ENCODE data around the gene POM121L2.

Gene POM121L2
- 0 to 0.19 (median 0) reads per million in 3 donors for total RNA-seq

GRCh38 chr6:27312146-27312949, at the start of gene POM121L2:
Gene POM121L2 (minus strand): TSS chr6:27312273. CDS start chr6:27312170, 103 bp downstream.
- DNase-seq, result peak; percentile 14 to 37 (median 23)
- Histone ChIP-seq H3K4me3 (ENCODE audit: insufficient read depth, low read depth, low read length, poor library complexity, severe bottlenecking) (peak within 1 kb of the TSS; percentile 51), H3K9me3 (ENCODE audit: control insufficient read depth, low read length) (no peaks in the 10 kb centered on the region)

GRCh38 chr6:27359231-27359630, 47.2 kb upstream of the POM121L2 start:
- peaks cover 23% of the 10 kb centered on the region for H3K9me3 ChIP-seq (ENCODE audit: control insufficient read depth, low read length)
- no peaks in the 10 kb centered on the region for H3K36me3 ChIP-seq (ENCODE audit: control insufficient read depth, insufficient read depth, low read length)
- H3K4me1 ChIP-seq (ENCODE audit: control insufficient read depth, insufficient read depth, low read length, poor library complexity, severe bottlenecking), result no peaks in the 10 kb centered on the region
- DNase-seq, result no peak
- H3K4me3 ChIP-seq (ENCODE audit: insufficient read depth, low read depth, low read length, poor library complexity, severe bottlenecking), result no peak overlapping the region
- no peak overlapping the region for H3K27ac ChIP-seq (ENCODE audit: insufficient read depth, low read length, poor library complexity, severe bottlenecking)
- H3K27me3 ChIP-seq (replicated peaks; ENCODE audit: control insufficient read depth, insufficient read depth, low read length, poor library complexity, severe bottlenecking), result no peaks in the 10 kb centered on the region

More at GRCh38 chr6:27312146-27312949, at the start of gene POM121L2:
- Histone ChIP-seq H3K27ac (ENCODE audit: insufficient read depth, low read length, poor library complexity, severe bottlenecking) (no peak within 1 kb of the TSS), H3K4me1 (ENCODE audit: control insufficient read depth, insufficient read depth, low read length, poor library complexity, severe bottlenecking) (peaks cover 14% of the 10 kb centered on the region), H3K27me3 (replicated peaks; ENCODE audit: control insufficient read depth, insufficient read depth, low read length, poor library complexity, severe bottlenecking) (peaks cover 18% of the 10 kb centered on the region), H3K36me3 (ENCODE audit: control insufficient read depth, insufficient read depth, low read length) (no peaks in the 10 kb centered on the region)

GRCh38 chr6:27358786-27359185, 46.7 kb upstream of the POM121L2 start:
- H3K4me3 ChIP-seq (ENCODE audit: insufficient read depth, low read depth, low read length, poor library complexity, severe bottlenecking), result no peak overlapping the region
- no peaks in the 10 kb centered on the region for H3K36me3 ChIP-seq (ENCODE audit: control insufficient read depth, insufficient read depth, low read length)
- no peaks in the 10 kb centered on the region for H3K27me3 ChIP-seq (replicated peaks; ENCODE audit: control insufficient read depth, insufficient read depth, low read length, poor library complexity, severe bottlenecking)
- DNase-seq, result no peak
- H3K27ac ChIP-seq (ENCODE audit: insufficient read depth, low read length, poor library complexity, severe bottlenecking), result no peak overlapping the region
- no peaks in the 10 kb centered on the region for H3K4me1 ChIP-seq (ENCODE audit: control insufficient read depth, insufficient read depth, low read length, poor library complexity, severe bottlenecking)
- H3K9me3 ChIP-seq (ENCODE audit: control insufficient read depth, low read length), result peaks cover 23% of the 10 kb centered on the region

- Histone ChIP-seq H3K27ac (ENCODE audit: insufficient read depth, low read length, poor library complexity, severe bottlenecking) (no peak overlapping the region), H3K9me3 (ENCODE audit: control insufficient read depth, low read length) (peaks cover 8% of the 10 kb centered on the region), H3K4me1 (ENCODE audit: control insufficient read depth, insufficient read depth, low read length, poor library complexity, severe bottlenecking) (no peaks in the 10 kb centered on the region), H3K4me3 (ENCODE audit: insufficient read depth, low read depth, low read length, poor library complexity, severe bottlenecking) (no peak overlapping the region), H3K27me3 (replicated peaks; ENCODE audit: control insufficient read depth, insufficient read depth, low read length, poor library complexity, severe bottlenecking) (no peaks in the 10 kb centered on the region), H3K36me3 (ENCODE audit: control insufficient read depth, insufficient read depth, low read length) (no peaks in the 10 kb centered on the region)
- DNase-seq, result no peak
Measured at GRCh38 chr6:27352850-27353249, 40.8 kb upstream of the POM121L2 start.

- peaks cover 2% of the 10 kb centered on the region for H3K27me3 ChIP-seq (replicated peaks; ENCODE audit: control insufficient read depth, insufficient read depth, low read length, poor library complexity, severe bottlenecking)
- no peaks in the 10 kb centered on the region for H3K9me3 ChIP-seq (ENCODE audit: control insufficient read depth, low read length)
- H3K27ac ChIP-seq (ENCODE audit: insufficient read depth, low read length, poor library complexity, severe bottlenecking), result no peak overlapping the region
- no peak overlapping the region for H3K4me3 ChIP-seq (ENCODE audit: insufficient read depth, low read depth, low read length, poor library complexity, severe bottlenecking)
- peaks cover 3% of the 10 kb centered on the region for H3K4me1 ChIP-seq (ENCODE audit: control insufficient read depth, insufficient read depth, low read length, poor library complexity, severe bottlenecking)
- no peaks in the 10 kb centered on the region for H3K36me3 ChIP-seq (ENCODE audit: control insufficient read depth, insufficient read depth, low read length)
- DNase-seq, result no peak
Measured at GRCh38 chr6:27334141-27334540, 22.1 kb upstream of the POM121L2 start.

- Histone ChIP-seq H3K4me3 (ENCODE audit: insufficient read depth, low read depth, low read length, poor library complexity, severe bottlenecking) (peak overlapping the region; percentile 33), H3K27ac (ENCODE audit: insufficient read depth, low read length, poor library complexity, severe bottlenecking) (no peak overlapping the region), H3K4me1 (ENCODE audit: control insufficient read depth, insufficient read depth, low read length, poor library complexity, severe bottlenecking) (peaks cover 3% of the 10 kb centered on the region), H3K9me3 (ENCODE audit: control insufficient read depth, low read length) (no peaks in the 10 kb centered on the region), H3K27me3 (replicated peaks; ENCODE audit: control insufficient read depth, insufficient read depth, low read length, poor library complexity, severe bottlenecking) (peaks cover 2% of the 10 kb centered on the region), H3K36me3 (ENCODE audit: control insufficient read depth, insufficient read depth, low read length) (no peaks in the 10 kb centered on the region)
- no peak for DNase-seq
Measured at GRCh38 chr6:27333642-27334040, 21.6 kb upstream of the POM121L2 start.

- Histone ChIP-seq H3K4me1 (ENCODE audit: control insufficient read depth, insufficient read depth, low read length, poor library complexity, severe bottlenecking) (peaks cover 3% of the 10 kb centered on the region), H3K27ac (ENCODE audit: insufficient read depth, low read length, poor library complexity, severe bottlenecking) (no peak overlapping the region), H3K4me3 (ENCODE audit: insufficient read depth, low read depth, low read length, poor library complexity, severe bottlenecking) (peak overlapping the region; percentile 33), H3K27me3 (replicated peaks; ENCODE audit: control insufficient read depth, insufficient read depth, low read length, poor library complexity, severe bottlenecking) (peaks cover 2% of the 10 kb centered on the region), H3K9me3 (ENCODE audit: control insufficient read depth, low read length) (no peaks in the 10 kb centered on the region), H3K36me3 (ENCODE audit: control insufficient read depth, insufficient read depth, low read length) (no peaks in the 10 kb centered on the region)
- no peak for DNase-seq
Measured at GRCh38 chr6:27332692-27333641, 20.9 kb upstream of the POM121L2 start.

- Histone ChIP-seq H3K4me3 (ENCODE audit: insufficient read depth, low read depth, low read length, poor library complexity, severe bottlenecking) (no peak overlapping the region), H3K27me3 (replicated peaks; ENCODE audit: control insufficient read depth, insufficient read depth, low read length, poor library complexity, severe bottlenecking) (peaks cover 16% of the 10 kb centered on the region), H3K27ac (ENCODE audit: insufficient read depth, low read length, poor library complexity, severe bottlenecking) (no peak overlapping the region), H3K4me1 (ENCODE audit: control insufficient read depth, insufficient read depth, low read length, poor library complexity, severe bottlenecking) (no peaks in the 10 kb centered on the region), H3K9me3 (ENCODE audit: control insufficient read depth, low read length) (no peaks in the 10 kb centered on the region), H3K36me3 (ENCODE audit: control insufficient read depth, insufficient read depth, low read length) (no peaks in the 10 kb centered on the region)
- DNase-seq, result no peak
Measured at GRCh38 chr6:27327023-27327738, 15.1 kb upstream of the POM121L2 start.

- no peak overlapping the region for H3K4me3 ChIP-seq (ENCODE audit: insufficient read depth, low read depth, low read length, poor library complexity, severe bottlenecking)
- no peak overlapping the region for H3K27ac ChIP-seq (ENCODE audit: insufficient read depth, low read length, poor library complexity, severe bottlenecking)
- no peaks in the 10 kb centered on the region for H3K9me3 ChIP-seq (ENCODE audit: control insufficient read depth, low read length)
- no peaks in the 10 kb centered on the region for H3K36me3 ChIP-seq (ENCODE audit: control insufficient read depth, insufficient read depth, low read length)
- DNase-seq, result no peak
- no peaks in the 10 kb centered on the region for H3K4me1 ChIP-seq (ENCODE audit: control insufficient read depth, insufficient read depth, low read length, poor library complexity, severe bottlenecking)
- H3K27me3 ChIP-seq (replicated peaks; ENCODE audit: control insufficient read depth, insufficient read depth, low read length, poor library complexity, severe bottlenecking), result peaks cover 13% of the 10 kb centered on the region
Measured at GRCh38 chr6:27321901-27322300, 9.8 kb upstream of the POM121L2 start.
